Keratinocyte (primary cell): ENCODE measurements around the gene TSHZ1.

Source experiments
- CTCF ChIP-seq, 3 experiments: IDR thresholded peaks in 1 of 3; conservative IDR thresholded peaks in 1 of 3; optimal IDR thresholded peaks in 1 of 3; 2 replicates in 2 of 3; 3 replicates in 1 of 3; pipeline versions ENCODE3 to v1.5.1; 2011; ENCODE audit warnings: low read length in 3 of 3, mild to moderate bottlenecking in 3 of 3, moderate library complexity in 2 of 3, control low read depth in 1 of 3, inconsistent platforms in 1 of 3; ENCODE audit not compliant: insufficient read depth in 2 of 3; ENCODE audit errors: extremely low read depth in 1 of 3
- EZH2 ChIP-seq: IDR thresholded peaks from one replicate; pipeline ENCODE4 v1.6.1; 2012; ENCODE audit warnings: inconsistent platforms, mild to moderate bottlenecking, low read length, moderate library complexity

- TF ChIP-seq CTCF (optimal IDR thresholded peaks at IDR 0.05 in 1 of 3, IDR thresholded peaks at IDR 0.05 in 1 of 3, conservative IDR thresholded peaks at IDR 0.05 in 1 of 3; ENCODE audit: extremely low read depth in 1 of 3, insufficient read depth in 2 of 3, low read length in 3 of 3): no peak
- no peak for TF ChIP-seq EZH2
Observed at GRCh38 chr18:75207310-75208154, 3.1 kb upstream of the TSHZ1 start.
